ENCODE results near the gene AACS.

- TF ChIP-seq CTCF (IDR thresholded peaks at IDR 0.05): no peak
- TF ChIP-seq POLR2A (IDR thresholded peaks at IDR 0.05): no peak
These were observed 119.2 kb downstream of the AACS start for GRCh38 chr12:125184213-125184967.

Measured in esophagus squamous epithelium (tissue), 4 donors.